Testis (tissue), 3 donors: Measurements from ENCODE around the gene SNAP47. TPM values are rescaled to one million over a fixed set of nuclear protein-coding genes. Genes with fewer than 3 reads are reported as not detected.
A peak's percentile ranks its signal among the peaks of the same experiment; 100 is the strongest.

Experiments used
- DNase-seq: peaks from one replicate; pipeline ENCODE4 v3.0.0-alpha.2; 2019
- H3K27ac ChIP-seq, 2 donors: fragments of 200-600 bp; sonication (generic); one replicate each; pipeline ENCODE4 v1.5.1; 2019
- H3K27me3 ChIP-seq: fragments of 200-600 bp; sonication (generic); one replicate; pipeline ENCODE4 v1.5.1; 2019
- H3K36me3 ChIP-seq: fragments of 200-600 bp; sonication (generic); one replicate; pipeline ENCODE4 v1.5.1; 2017; ENCODE audit warnings: low read depth; ENCODE audit errors: missing control alignments
- H3K4me1 ChIP-seq: fragments of 200-600 bp; sonication (generic); one replicate; pipeline ENCODE4 v1.5.1; 2019
- H3K4me3 ChIP-seq, 2 donors: fragments of 200-600 bp; sonication (generic); one replicate each; pipeline ENCODE4 v1.5.1; 2017 to 2019
- H3K9me3 ChIP-seq: fragments of 200-600 bp; sonication (generic); one replicate; pipeline ENCODE4 v1.5.1; 2017
- CTCF ChIP-seq, 3 experiments: fragments of 450-650 bp in 2 of 3; fragments of 200-600 bp in 1 of 3; sonication (generic) in 1 of 3; IDR thresholded peaks; one replicate each; pipeline ENCODE4 v1.5.1; 2016 to 2019; ENCODE audit warnings: antibody characterized with exemption in 3 of 3, mild to moderate bottlenecking in 2 of 3, moderate library complexity in 1 of 3
- POLR2A ChIP-seq: fragments of 450-650 bp; IDR thresholded peaks from one replicate; pipeline ENCODE4 v1.6.1; 2017; ENCODE audit warnings: antibody characterized with exemption, mild to moderate bottlenecking, moderate library complexity
- WGBS, 2 donors: methylation state at CpG; one replicate each; pipeline ENCODE4 v1.1.5; 2018; 5-methylcytosine and 5-hydroxymethylcytosine counted together
- intact Hi-C: fragments of 100-400 bp; cut with DNase I; formaldehyde crosslinking; loops from one replicate; pipeline ENCODE4 v1.15.1; 2023; ENCODE audit warnings: low total_unique reads
- polyA plus RNA-seq: library from polyadenylated mRNA; stranded (reverse); fragments of 350-450 nt; fragmentation: Illumina TruSeq; extraction: RNeasy Lipid Tissue Mini Kit (QIAGEN cat#74804); gene quantifications from one replicate; pipeline ENCODE4 v1.2.3, GENCODE V29; 2014; ENCODE audit warnings: low read depth, low replicate concordance; ENCODE audit not compliant: insufficient read depth
- total RNA-seq, 2 donors: library from RNA; depleted of rRNA; stranded (reverse); fragments of >200 nt; gene quantifications; one replicate each; pipeline ENCODE4 v1.2.3, GENCODE V29; 2016

Gene SNAP47
- total and polyA plus RNA-seq, 3 donors from 2014 or later, result 72.2 to 80.3 (median 77.6) TPM

GRCh38 chr1:227778401-227778947 is 43.2 kb downstream of the SNAP47 start:
- no peak overlapping the region for H3K4me3 ChIP-seq
- DNase-seq, result no peak
- no peaks in the 10 kb centered on the region for H3K27me3 ChIP-seq
- H3K9me3 ChIP-seq, result no peaks in the 10 kb centered on the region
- intact Hi-C loops, result no loop called here
- H3K36me3 ChIP-seq, result no peaks in the 10 kb centered on the region
- TF ChIP-seq CTCF (IDR thresholded peaks at IDR 0.05) (no peak), POLR2A (no peak)
- 94 to 95% methylated on average over 3 to 8 of the region's 8 CpGs for WGBS, 2 donors
- H3K4me1 ChIP-seq, result no peaks in the 10 kb centered on the region
- H3K27ac ChIP-seq, result no peak overlapping the region

- TF ChIP-seq CTCF (IDR thresholded peaks at IDR 0.05) (no peak), POLR2A (no peak)
- no peak overlapping the region for H3K27ac ChIP-seq
- H3K4me3 ChIP-seq, result no peak overlapping the region
- no peak for DNase-seq
- no peaks in the 10 kb centered on the region for H3K4me1 ChIP-seq
- H3K27me3 ChIP-seq, result no peaks in the 10 kb centered on the region
- no peaks in the 10 kb centered on the region for H3K9me3 ChIP-seq
- no peaks in the 10 kb centered on the region for H3K36me3 ChIP-seq
- intact Hi-C loops, result no loop called here
- WGBS, 2 donors, result 97 to 99% methylated on average over 5 to 10 of the region's 10 CpGs
Observed at GRCh38 chr1:227779021-227779441, 43.8 kb downstream of the SNAP47 start.

- Histone ChIP-seq H3K27me3 (no peaks in the 10 kb centered on the region), H3K9me3 (no peaks in the 10 kb centered on the region), H3K36me3 (no peaks in the 10 kb centered on the region), H3K4me3 (no peak overlapping the region), H3K27ac (no peak overlapping the region), H3K4me1 (no peaks in the 10 kb centered on the region)
- TF ChIP-seq POLR2A (no peak), CTCF (IDR thresholded peaks at IDR 0.05) (no peak)
- DNase-seq, result no peak
- WGBS, 2 donors, result 88 to 95% methylated on average over 7 of the region's 7 CpGs
- intact Hi-C loops, result no loop called here
Observed at GRCh38 chr1:227779685-227780084, 44.5 kb downstream of the SNAP47 start.

- no peak overlapping the region for H3K4me3 ChIP-seq
- no peak overlapping the region for H3K27ac ChIP-seq
- intact Hi-C loops, result no loop called here
- no peaks in the 10 kb centered on the region for H3K27me3 ChIP-seq
- TF ChIP-seq POLR2A (no peak), CTCF (IDR thresholded peaks at IDR 0.05) (no peak)
- WGBS, 2 donors, result 85 to 88% methylated on average over 13 to 23 of the region's 23 CpGs
- DNase-seq, result peak; percentile 8
- H3K36me3 ChIP-seq, result no peaks in the 10 kb centered on the region
- H3K9me3 ChIP-seq, result no peaks in the 10 kb centered on the region
- no peaks in the 10 kb centered on the region for H3K4me1 ChIP-seq
Observed at GRCh38 chr1:227780101-227781044, 45.1 kb downstream of the SNAP47 start.
